ENCODE measurements around the gene TRIM44.
A peak's percentile ranks its signal among the peaks of the same experiment; 100 is the strongest.

The TRIM44 gene

DNA sequence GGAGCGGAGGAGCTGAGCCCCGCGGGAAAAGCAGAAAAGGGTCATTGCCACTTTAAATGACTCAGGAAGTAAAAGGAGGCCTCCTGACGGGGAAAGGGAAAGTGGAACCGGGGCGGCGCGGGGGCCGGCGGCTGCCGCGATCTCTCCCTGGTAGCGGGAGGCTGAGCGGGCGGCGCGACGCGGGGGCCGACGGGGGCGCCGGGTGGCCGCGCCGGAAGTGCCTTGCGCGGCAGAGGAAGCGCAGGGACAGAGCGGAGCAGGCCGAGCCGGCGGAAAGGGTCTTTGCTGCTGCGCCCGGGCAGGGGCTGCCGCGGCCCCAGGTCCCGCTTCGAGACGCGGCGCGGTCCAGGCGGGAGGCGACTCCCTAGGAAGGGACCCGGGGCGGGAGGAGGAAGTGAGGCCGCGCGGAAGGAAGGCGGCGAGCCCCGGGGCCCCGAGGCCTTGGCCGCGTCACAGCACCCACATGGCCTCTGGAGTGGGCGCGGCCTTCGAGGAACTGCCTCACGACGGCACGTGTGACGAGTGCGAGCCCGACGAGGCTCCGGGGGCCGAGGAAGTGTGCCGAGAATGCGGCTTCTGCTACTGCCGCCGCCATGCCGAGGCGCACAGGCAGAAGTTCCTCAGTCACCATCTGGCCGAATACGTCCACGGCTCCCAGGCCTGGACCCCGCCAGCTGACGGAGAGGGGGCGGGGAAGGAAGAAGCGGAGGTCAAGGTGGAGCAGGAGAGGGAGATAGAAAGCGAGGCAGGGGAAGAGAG is at the start of gene TRIM44:
TSS of gene TRIM44 (plus strand) at position 127 of the 759 bp plus-strand sequence. CDS start at position 464, 337 bp downstream.
- peak; percentile 90 for DNase-seq (ENCODE audit: low spot score)

DNA sequence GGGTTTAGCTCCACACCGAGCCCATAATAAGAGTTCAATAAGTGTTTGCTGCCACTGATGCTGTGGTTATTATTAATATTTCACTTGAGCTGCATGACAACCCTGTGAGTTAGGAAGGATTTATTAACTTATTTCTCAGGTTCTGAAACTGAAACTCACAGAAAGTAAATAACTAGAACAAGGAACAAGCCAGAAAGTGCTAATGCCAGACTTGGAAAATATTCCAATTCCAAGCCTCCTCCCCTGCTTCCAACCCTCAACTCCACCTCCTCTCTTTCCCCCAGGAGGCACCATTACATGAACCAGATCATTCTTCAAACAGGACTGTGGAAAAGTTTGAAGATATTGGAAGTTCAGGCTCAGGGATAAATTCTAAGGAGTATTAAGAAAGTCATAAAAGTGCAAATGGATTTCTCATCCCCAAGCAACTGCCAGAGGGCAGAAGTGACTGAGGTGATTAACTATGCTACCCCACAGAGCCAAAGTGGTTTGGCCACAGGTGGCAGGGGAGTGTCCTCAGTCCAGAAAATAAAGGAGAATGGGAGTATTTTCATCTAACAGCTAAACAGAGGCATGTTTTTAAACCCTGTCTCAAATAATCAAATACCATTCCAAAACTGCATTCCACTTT is 47.5 kb upstream of the TRIM44 start:
- DNase-seq (ENCODE audit: low spot score): no peak

- DNase-seq (ENCODE audit: low spot score): peak; percentile 60
Observed at GRCh38 chr11:35615921-35616900, 46.4 kb upstream of the TRIM44 start.

DNA sequence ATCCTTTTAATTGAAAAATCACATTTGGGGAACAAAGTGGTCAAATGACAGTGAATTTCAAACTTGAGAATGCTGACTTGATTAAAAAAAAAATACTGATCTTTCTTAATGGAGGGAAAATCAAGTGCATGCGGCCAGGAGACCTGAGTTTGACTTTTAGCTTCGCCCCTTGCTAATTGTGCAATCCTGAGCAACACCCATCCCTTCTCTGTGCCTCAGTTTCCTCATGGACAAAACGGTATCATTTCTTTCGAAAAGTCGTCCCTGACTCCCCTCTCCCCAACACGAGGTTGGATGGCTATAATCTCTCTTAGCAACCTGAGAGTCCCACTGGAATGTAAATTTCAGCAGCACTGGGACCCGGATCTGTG is 45.3 kb upstream of the TRIM44 start:
- DNase-seq (ENCODE audit: low spot score): no peak

DNA sequence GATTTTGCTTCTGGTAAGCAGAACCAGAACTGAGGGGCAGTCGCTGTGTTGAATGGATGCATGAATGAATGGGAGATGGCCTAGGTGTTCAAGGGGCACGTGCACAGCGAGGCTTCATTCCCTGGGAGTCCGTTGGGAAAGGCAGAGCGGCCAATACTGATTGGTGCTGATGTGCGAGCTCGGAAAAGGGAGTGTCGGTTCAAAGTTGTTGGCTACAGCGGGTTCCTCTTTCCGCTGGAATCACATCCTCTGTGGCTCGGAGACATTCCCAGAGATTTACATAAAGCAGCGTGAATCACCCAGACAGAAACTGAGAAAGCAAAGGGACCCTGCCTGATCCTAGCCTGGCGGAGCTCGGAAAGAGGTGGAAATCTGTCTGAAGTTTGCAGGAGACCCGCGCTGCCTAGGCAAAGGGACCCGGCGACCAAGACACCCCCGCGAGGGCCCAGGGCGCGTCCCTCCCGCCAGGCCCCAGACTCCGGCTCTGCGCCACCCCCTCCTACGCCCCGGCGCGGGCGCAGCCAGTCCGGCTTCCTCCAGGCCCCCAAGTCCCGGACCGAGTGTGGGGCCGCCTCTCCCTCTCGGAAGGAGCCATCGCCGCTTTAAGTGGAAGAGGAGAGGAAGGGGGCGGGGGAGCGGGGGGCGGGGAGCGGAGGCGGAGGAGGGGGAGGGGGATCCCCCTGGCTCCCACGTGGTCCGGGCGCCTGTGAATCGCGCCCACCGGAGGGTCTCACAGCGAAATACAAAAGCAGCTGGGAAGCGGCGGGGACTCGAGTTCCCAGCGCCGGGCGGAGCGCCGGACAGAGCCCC is 44.7 kb upstream of the TRIM44 start, which contains the start of gene FJX1:
TSS of gene FJX1 (plus strand) at position 774 of the 810 bp plus-strand sequence. CDS start 177 bp downstream, outside the sequence.
- peak; percentile 89 for DNase-seq (ENCODE audit: low spot score)

DNA sequence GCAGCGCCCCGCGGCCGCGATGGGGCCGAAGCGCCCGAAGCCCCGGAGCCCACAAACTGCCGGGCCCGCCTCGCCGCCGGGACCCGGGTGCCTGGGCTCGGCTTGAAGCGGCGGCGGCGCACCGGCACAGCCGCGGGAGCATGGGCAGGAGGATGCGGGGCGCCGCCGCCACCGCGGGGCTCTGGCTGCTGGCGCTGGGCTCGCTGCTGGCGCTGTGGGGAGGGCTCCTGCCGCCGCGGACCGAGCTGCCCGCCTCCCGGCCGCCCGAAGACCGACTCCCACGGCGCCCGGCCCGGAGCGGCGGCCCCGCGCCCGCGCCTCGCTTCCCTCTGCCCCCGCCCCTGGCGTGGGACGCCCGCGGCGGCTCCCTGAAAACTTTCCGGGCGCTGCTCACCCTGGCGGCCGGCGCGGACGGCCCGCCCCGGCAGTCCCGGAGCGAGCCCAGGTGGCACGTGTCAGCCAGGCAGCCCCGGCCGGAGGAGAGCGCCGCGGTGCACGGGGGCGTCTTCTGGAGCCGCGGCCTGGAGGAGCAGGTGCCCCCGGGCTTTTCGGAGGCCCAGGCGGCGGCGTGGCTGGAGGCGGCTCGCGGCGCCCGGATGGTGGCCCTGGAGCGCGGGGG is 44.0 kb upstream of the TRIM44 start:
- DNase-seq (ENCODE audit: low spot score): peak; percentile 80

DNA sequence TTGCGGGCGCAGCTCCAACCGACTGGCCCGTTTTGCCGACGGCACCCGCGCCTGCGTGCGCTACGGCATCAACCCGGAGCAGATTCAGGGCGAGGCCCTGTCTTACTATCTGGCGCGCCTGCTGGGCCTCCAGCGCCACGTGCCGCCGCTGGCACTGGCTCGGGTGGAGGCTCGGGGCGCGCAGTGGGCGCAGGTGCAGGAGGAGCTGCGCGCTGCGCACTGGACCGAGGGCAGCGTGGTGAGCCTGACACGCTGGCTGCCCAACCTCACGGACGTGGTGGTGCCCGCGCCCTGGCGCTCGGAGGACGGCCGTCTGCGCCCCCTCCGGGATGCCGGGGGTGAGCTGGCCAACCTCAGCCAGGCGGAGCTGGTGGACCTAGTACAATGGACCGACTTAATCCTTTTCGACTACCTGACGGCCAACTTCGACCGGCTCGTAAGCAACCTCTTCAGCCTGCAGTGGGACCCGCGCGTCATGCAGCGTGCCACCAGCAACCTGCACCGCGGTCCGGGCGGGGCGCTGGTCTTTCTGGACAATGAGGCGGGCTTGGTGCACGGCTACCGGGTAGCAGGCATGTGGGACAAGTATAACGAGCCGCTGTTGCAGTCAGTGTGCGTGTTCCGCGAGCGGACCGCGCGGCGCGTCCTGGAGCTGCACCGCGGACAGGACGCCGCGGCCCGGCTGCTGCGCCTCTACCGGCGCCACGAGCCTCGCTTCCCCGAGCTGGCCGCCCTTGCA is 43.3 kb upstream of the TRIM44 start:
- DNase-seq (ENCODE audit: low spot score): peak; percentile 59

GRCh38 chr11:35619855-35620640 is 42.5 kb upstream of the TRIM44 start:
- peak; percentile 31 for DNase-seq (ENCODE audit: low spot score)

GRCh38 chr11:35620795-35621194 is 41.8 kb upstream of the TRIM44 start:
- DNase-seq (ENCODE audit: low spot score): no peak

- DNase-seq (ENCODE audit: low spot score): no peak
Observed at GRCh38 chr11:35621620-35622019, 41.0 kb upstream of the TRIM44 start.

GRCh38 chr11:35622070-35622469 is 40.5 kb upstream of the TRIM44 start:
- DNase-seq (ENCODE audit: low spot score): peak; percentile 62

DNA sequence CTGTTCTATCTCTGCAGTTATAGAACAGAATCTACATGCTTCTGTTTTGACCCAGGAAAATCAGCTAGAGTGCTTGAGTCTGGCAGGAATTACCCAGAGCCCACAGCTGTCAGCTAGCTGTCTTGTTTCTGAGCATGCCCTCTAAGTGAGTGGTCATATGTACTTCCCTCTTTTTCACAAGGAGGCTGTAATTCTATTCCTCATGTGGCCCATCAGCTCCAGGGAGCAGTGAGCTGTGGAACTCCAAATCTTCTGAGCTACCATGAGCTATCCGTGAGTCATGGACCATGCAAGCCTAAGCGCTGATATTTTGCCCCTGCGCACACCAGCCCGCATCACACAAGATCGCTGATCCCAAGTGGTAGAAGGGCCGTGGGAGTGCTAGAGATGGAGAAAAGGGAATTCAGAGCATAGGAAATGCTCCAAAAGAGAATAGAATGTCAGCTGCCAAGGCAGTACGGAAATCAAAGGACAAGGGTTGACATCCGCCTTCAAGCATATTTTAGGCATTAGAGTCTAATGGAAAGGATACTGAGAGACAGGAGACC is 38.9 kb upstream of the TRIM44 start:
- no peak for DNase-seq (ENCODE audit: low spot score)

- DNase-seq (ENCODE audit: low spot score): no peak
Observed at GRCh38 chr11:35624316-35624715, 38.3 kb upstream of the TRIM44 start.

GRCh38 chr11:35624781-35625180 is 37.8 kb upstream of the TRIM44 start:
- no peak for DNase-seq (ENCODE audit: low spot score)

- no peak for DNase-seq (ENCODE audit: low spot score)
Observed at GRCh38 chr11:35626501-35626900, 36.1 kb upstream of the TRIM44 start.

DNA sequence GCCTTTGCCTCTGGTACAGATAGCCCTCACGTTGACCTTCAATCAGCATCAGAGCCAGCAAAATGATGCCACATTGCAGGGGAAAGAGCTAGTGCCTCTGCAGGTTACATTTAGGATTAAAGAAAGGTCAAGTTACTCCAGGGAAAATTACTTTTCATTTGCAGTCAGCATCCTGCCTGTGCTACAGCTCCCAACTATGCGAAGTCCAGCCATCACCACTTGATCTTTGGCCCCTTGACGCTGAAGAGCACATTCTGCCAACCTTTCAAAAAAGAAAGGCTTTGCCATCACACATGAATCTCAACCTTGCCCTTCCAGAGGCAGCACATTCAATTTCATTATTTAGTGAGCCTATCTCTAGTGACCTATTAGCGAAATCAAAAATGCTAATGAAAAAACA is 33.1 kb upstream of the TRIM44 start:
- DNase-seq (ENCODE audit: low spot score): no peak

- DNase-seq (ENCODE audit: low spot score): peak; percentile 83
Observed at GRCh38 chr11:35629914-35630313, 32.7 kb upstream of the TRIM44 start.

- DNase-seq (ENCODE audit: low spot score): no peak
Observed at GRCh38 chr11:35631891-35632290, 30.7 kb upstream of the TRIM44 start.

- no peak for DNase-seq (ENCODE audit: low spot score)
Observed at GRCh38 chr11:35632301-35632700, 30.3 kb upstream of the TRIM44 start.
